Transverse colon (tissue), 4 donors: Measurements from ENCODE around the gene ADCY2.

Experiments
- CTCF ChIP-seq, 5 experiments: fragments of 200-600 bp in 3 of 5; fragments of 450-650 bp in 2 of 5; sonication (generic) in 3 of 5; IDR thresholded peaks; 1 replicate in 2 of 5; 2 replicates in 3 of 5; pipeline ENCODE4 v1.5.1; 2016 to 2017; ENCODE audit warnings: antibody characterized with exemption in 5 of 5, inconsistent platforms in 3 of 5, mild to moderate bottlenecking in 2 of 5, moderate library complexity in 1 of 5
- POLR2A ChIP-seq: fragments of 450-650 bp; IDR thresholded peaks from one replicate; pipeline ENCODE4 v1.6.1; 2016; ENCODE audit warnings: antibody characterized with exemption, mild to moderate bottlenecking, moderate library complexity
- POLR2AphosphoS5 ChIP-seq, 3 donors: sonication (generic); formaldehyde crosslinking; IDR thresholded peaks; one replicate each; pipeline ENCODE4 v1.6.1; 2016; ENCODE audit warnings: antibody characterized with exemption in 3 of 3

DNA sequence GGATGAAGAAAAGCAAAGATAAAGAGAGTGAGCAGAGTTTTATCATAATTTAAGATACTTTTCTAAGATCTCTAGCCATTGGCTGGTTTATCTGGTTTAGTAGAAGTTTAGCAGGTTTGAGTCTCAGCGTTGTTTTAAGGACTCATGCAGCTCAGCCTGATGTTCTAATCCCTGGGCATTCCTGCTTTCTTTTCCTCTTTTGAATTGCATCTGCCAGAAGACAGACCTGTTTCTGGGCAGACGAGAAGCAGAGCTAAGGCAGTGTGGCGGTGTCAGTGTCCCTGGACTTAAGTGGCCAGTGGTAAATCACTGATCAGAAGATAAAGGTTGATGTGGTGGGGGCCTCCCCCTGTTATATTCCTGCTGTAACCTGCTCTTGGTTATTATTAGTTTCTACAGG, 138.6 kb downstream of the ADCY2 start:
- TF ChIP-seq CTCF (IDR thresholded peaks at IDR 0.05) (no peak), POLR2A (no peak), POLR2AphosphoS5 (IDR thresholded peaks at IDR 0.05) (no peak)
